Measurements from ENCODE around the gene ADPRHL1. TPM values are rescaled to one million over a fixed set of nuclear protein-coding genes. Genes with fewer than 3 reads are reported as not detected.
"Not testable (repeated sequence)": the region's sequence is repeated elsewhere in the genome, so short reads cannot be mapped to it uniquely, and the experiment has no call there.

ADPRHL1 gene
- total RNA-seq, 4 donors from 2014 or later, result 0.72 to 2.7 (median 1.7) TPM

DNA sequence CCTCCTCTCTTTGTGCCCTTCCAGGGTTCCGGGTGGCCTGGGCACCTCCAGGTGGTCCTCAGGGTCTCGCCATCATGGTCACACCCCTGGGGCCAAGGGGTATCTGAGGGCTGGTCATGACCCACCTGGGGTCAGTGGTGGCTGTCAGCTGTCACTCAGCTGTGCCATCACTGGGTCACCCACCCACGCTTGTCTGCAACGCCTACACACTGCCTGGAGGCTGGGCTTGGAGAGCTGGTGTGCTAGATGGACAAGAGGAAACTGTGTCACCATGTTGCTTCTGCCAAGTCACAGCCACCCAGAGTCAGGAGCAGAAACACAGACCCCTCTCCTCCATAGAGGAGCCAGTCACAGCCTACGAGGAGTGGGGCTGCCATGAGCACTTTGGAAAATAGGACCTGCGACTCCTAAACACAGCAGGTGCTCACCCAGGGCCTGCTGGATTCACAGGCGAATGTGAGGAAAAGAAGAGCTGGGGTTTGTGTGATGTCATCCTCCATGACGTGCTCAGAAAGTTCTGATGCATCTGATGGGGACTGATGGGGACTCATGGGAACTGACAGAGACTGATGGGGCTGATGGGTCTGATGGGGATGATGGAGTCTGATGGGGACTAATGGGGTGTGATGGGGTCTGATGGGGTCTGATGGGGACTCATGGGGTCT lies 78.6 kb downstream of the ADPRHL1 start:
- DNase-seq (ENCODE audit: low spot score), result no peak
- TF ChIP-seq CTCF (IDR thresholded peaks at IDR 0.05), result no peak
- ATAC-seq (ENCODE audit: low FRiP score), result no peak

GRCh38 chr13:113373811-113374485 lies 79.3 kb downstream of the ADPRHL1 start:
- ATAC-seq (ENCODE audit: low FRiP score), result no peak
- TF ChIP-seq CTCF (IDR thresholded peaks at IDR 0.05), result no peak
- no peak for DNase-seq (ENCODE audit: low spot score)

- not testable (repeated sequence) for DNase-seq (ENCODE audit: low spot score); ATAC-seq (ENCODE audit: low FRiP score)
Measured at GRCh38 chr13:113371701-113372100, 81.6 kb downstream of the ADPRHL1 start.

- DNase-seq (ENCODE audit: low spot score), result no peak
- no peak for ATAC-seq (ENCODE audit: low FRiP score)
- TF ChIP-seq CTCF (IDR thresholded peaks at IDR 0.05), result no peak
Measured at GRCh38 chr13:113371061-113371460, 82.2 kb downstream of the ADPRHL1 start.

DNA sequence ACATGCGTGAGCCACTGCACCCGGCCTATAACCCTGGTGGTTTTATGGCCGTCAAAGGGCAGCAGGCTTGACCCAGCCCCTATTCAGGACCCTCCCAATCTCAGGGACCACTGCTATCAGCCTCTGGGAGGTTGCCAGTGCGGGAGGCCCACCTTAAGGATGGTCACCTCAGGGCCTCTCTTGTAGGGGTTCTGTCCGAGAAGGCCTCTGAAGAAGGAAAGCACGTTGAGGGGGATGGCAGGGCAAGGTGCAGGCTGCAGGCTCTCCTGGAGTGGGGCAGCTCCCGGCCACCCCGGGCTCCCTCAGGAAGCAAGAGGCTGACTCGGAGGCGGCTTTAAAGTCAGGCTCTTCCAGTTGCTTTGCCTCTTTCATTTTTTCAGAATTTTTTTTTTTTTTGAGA lies 83.4 kb downstream of the ADPRHL1 start:
- no peak for DNase-seq (ENCODE audit: low spot score)
- no peak for TF ChIP-seq CTCF (IDR thresholded peaks at IDR 0.05)
- ATAC-seq (ENCODE audit: low FRiP score), result no peak

DNA sequence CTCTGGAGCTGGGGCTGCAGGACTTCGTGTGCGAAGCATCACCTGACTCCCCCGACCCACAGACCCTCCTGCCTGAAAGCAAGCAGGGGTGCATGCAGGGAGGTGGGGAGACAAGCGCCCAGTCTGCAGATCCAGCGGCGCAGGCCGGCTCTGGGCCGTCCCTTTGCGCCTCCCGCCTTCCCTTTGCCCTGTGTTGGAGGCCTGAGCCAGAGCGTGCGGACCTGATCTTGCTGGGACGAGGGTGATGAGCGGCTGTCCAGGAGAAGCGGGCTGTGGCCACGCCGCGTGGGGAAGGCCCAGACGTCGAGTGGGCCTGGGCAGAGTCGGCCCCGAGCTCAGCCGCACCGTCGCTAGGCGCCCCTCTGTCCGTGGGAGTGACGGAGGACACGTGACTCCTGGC lies 84.1 kb downstream of the ADPRHL1 start:
- no peak for TF ChIP-seq CTCF (IDR thresholded peaks at IDR 0.05)
- ATAC-seq (ENCODE audit: low FRiP score) (no peak), DNase-seq (ENCODE audit: low spot score) (no peak)

DNA sequence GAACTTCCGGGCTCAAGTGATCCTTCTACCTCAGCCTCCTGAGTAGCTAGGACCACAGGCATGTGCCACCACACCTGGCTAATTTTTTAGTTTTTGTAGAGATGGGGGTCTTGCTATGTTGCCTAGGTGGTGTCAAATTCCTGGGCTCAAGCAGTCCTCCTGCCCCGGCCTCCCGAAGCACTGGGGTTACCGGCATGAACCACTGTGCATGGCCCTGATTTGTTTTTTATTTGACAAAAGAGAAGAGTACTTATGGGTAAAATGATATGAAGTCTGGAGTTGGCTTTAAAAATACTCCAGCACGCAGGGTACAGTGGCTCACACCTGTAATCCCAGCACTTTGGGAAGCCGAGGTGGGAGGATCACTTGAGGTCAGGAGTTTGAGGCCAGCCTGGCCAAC lies 84.9 kb downstream of the ADPRHL1 start:
- not testable (repeated sequence) for ATAC-seq (ENCODE audit: low FRiP score)

DNA sequence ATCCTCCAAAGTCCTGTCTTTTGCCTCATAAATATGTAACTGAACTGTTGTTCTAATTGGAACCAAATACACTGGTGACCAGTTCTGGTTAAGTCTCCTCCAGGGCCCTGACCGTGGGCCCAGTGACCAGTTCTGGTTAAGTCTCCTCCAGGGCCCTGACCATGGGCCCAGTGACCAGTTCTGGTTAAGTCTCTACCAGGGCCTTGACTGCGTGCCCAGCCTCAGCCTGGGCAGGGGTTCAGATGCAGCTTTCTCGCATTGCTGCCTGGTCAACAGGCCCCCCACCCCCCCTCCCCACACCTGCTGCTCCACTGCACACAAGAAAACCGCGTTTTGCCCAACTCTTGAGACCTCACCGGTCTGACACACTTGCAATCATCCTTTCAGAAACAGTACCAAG lies 85.5 kb downstream of the ADPRHL1 start:
- no peak for DNase-seq (ENCODE audit: low spot score)
- no peak for TF ChIP-seq CTCF (IDR thresholded peaks at IDR 0.05)
- no peak for ATAC-seq (ENCODE audit: low FRiP score)

More for the DNA sequence above, 84.9 kb downstream of the ADPRHL1 start:
- DNase-seq (ENCODE audit: low spot score), result not testable (repeated sequence)
